ENCODE data around the gene HADHB. TPM values are rescaled to one million over a fixed set of nuclear protein-coding genes. Genes with fewer than 3 reads are reported as not detected.

The HADHB gene
- total RNA-seq, 1 donor from 2014 or later, result 71.1 TPM

- peak overlapping the region; percentile 93 for H3K4me3 ChIP-seq (ENCODE audit: low read depth, low read length)
- no peak for TF ChIP-seq CTCF (conservative IDR thresholded peaks at IDR 0.05; ENCODE audit: low read depth, low read length)
- DNase-seq (ENCODE audit: low read depth), result no peak
Observed at GRCh38 chr2:26243470-26244308, 1.1 kb upstream of the HADHB start.

- no peak for TF ChIP-seq CTCF (conservative IDR thresholded peaks at IDR 0.05; ENCODE audit: low read depth, low read length)
- no peak for DNase-seq (ENCODE audit: low read depth)
- H3K4me3 ChIP-seq (ENCODE audit: low read depth, low read length), result peak overlapping the region; percentile 93
Observed at GRCh38 chr2:26245231-26245732, 543 bp downstream of the HADHB start.

DNA sequence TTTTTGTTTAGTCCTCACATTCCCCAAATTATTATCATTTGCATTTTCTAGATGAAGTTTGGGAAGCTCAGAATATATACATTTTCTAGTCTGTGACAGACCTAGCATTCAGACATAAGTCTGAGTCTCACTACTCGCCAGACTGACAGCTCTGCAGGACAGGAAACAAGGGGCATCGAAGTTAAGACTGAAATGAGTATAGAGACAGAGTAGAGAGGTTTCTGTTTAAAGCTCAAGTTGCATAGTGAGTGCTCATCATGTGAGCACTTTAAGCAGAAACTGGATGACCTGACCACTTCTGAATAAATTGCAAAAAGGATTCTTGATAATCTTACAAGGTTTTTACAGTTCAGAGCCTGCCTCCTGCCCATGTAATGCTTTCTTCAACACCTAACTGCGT, 1.1 kb downstream of the HADHB start:
- no peak for TF ChIP-seq CTCF (conservative IDR thresholded peaks at IDR 0.05; ENCODE audit: low read depth, low read length)

GRCh38 chr2:26246818-26247217, 2.1 kb downstream of the HADHB start:
- peak overlapping the region; percentile 15 for H3K4me3 ChIP-seq (ENCODE audit: low read depth, low read length)
- no peak for TF ChIP-seq CTCF (conservative IDR thresholded peaks at IDR 0.05; ENCODE audit: low read depth, low read length)
- DNase-seq (ENCODE audit: low read depth), result no peak

More for the DNA sequence above, 1.1 kb downstream of the HADHB start:
- H3K4me3 ChIP-seq (ENCODE audit: low read depth, low read length), result peak overlapping the region; percentile 93
- DNase-seq (ENCODE audit: low read depth), result no peak

GRCh38 chr2:26249625-26250024, 4.9 kb downstream of the HADHB start:
- no peak for TF ChIP-seq CTCF (conservative IDR thresholded peaks at IDR 0.05; ENCODE audit: low read depth, low read length)
- no peak overlapping the region for H3K4me3 ChIP-seq (ENCODE audit: low read depth, low read length)
- DNase-seq (ENCODE audit: low read depth), result no peak

- H3K4me3 ChIP-seq (ENCODE audit: low read depth, low read length), result no peak overlapping the region
- DNase-seq (ENCODE audit: low read depth), result no peak
- no peak for TF ChIP-seq CTCF (conservative IDR thresholded peaks at IDR 0.05; ENCODE audit: low read depth, low read length)
Observed at GRCh38 chr2:26251893-26252292, 7.2 kb downstream of the HADHB start.

Measured in epithelial cell of proximal tubule (primary cell).